ENCODE data around the gene GAS2L2. TPM values are rescaled to one million over a fixed set of nuclear protein-coding genes. Genes with fewer than 3 reads are reported as not detected.
A peak's percentile ranks its signal among the peaks of the same experiment; 100 is the strongest.

The GAS2L2 gene
- total and polyA plus RNA-seq, 2 experiments from 2014 or later = not detected

- DNase-seq (ENCODE audit: low spot score) = no peak
- Histone ChIP-seq H3K9me2 (replicated peaks; ENCODE audit: insufficient read depth) (no peaks in the 10 kb centered on the region), H3K79me2 (no peaks in the 10 kb centered on the region), H2AFZ (no peak overlapping the region), H3K4me2 (no peak overlapping the region), H4K20me1 (ENCODE audit: insufficient read depth, poor library complexity, severe bottlenecking) (no peaks in the 10 kb centered on the region), H3K36me3 (replicated peaks; ENCODE audit: insufficient read depth, low read depth) (no peaks in the 10 kb centered on the region), H3K4me3 (no peak overlapping the region), H3K4me1 (ENCODE audit: insufficient read depth) (peaks cover 13% of the 10 kb centered on the region), H3K9me3 (ENCODE audit: low read depth) (no peaks in the 10 kb centered on the region), H3K27me3 (no peaks in the 10 kb centered on the region), H3K27ac (no peak overlapping the region)
- TF ChIP-seq EZH2 (IDR thresholded peaks at IDR 0.05; ENCODE audit: borderline replicate concordance) = no peak
- TF ChIP-seq CTCF (IDR thresholded peaks at IDR 0.05; ENCODE audit: poor library complexity) = no peak
- no peak for TF ChIP-seq EZH2phosphoT487 (IDR thresholded peaks at IDR 0.05; ENCODE audit: low read depth, severe bottlenecking, unreplicated experiment)
- 97% methylated on average over 21 of the region's 24 CpGs for WGBS (ENCODE audit: low lambda C conversion rate, missing lambda C conversion rate)
These were observed 13.4 kb upstream of the GAS2L2 start for GRCh38 chr17:35766489-35766877.

- no peak for DNase-seq (ENCODE audit: low spot score)
- no peaks in the 10 kb centered on the region for H3K36me3 ChIP-seq (replicated peaks; ENCODE audit: insufficient read depth, low read depth)
- no peaks in the 10 kb centered on the region for H3K27me3 ChIP-seq
- peaks cover 13% of the 10 kb centered on the region for H3K4me1 ChIP-seq (ENCODE audit: insufficient read depth)
- H3K27ac ChIP-seq = no peak overlapping the region
- H3K9me2 ChIP-seq (replicated peaks; ENCODE audit: insufficient read depth) = no peaks in the 10 kb centered on the region
- TF ChIP-seq EZH2phosphoT487 (IDR thresholded peaks at IDR 0.05; ENCODE audit: low read depth, severe bottlenecking, unreplicated experiment) (no peak), CTCF (IDR thresholded peaks at IDR 0.05; ENCODE audit: poor library complexity) (no peak), EZH2 (IDR thresholded peaks at IDR 0.05; ENCODE audit: borderline replicate concordance) (no peak)
- H4K20me1 ChIP-seq (ENCODE audit: insufficient read depth, poor library complexity, severe bottlenecking) = no peaks in the 10 kb centered on the region
- H3K79me2 ChIP-seq = no peaks in the 10 kb centered on the region
- H3K9me3 ChIP-seq (ENCODE audit: low read depth) = no peaks in the 10 kb centered on the region
- 73% methylated on average over 8 of the region's 8 CpGs for WGBS (ENCODE audit: low lambda C conversion rate, missing lambda C conversion rate)
- H3K4me3 ChIP-seq = no peak overlapping the region
- H3K4me2 ChIP-seq = no peak overlapping the region
- H2AFZ ChIP-seq = no peak overlapping the region
These were observed 12.9 kb upstream of the GAS2L2 start for GRCh38 chr17:35765756-35766488.

GRCh38 chr17:35765086-35765710, 12.2 kb upstream of the GAS2L2 start:
- Histone ChIP-seq H3K4me3 (no peak overlapping the region), H2AFZ (peak overlapping the region; percentile 95), H3K27ac (no peak overlapping the region), H3K4me1 (ENCODE audit: insufficient read depth) (peaks cover 13% of the 10 kb centered on the region), H3K9me3 (ENCODE audit: low read depth) (no peaks in the 10 kb centered on the region), H4K20me1 (ENCODE audit: insufficient read depth, poor library complexity, severe bottlenecking) (no peaks in the 10 kb centered on the region), H3K27me3 (no peaks in the 10 kb centered on the region), H3K36me3 (replicated peaks; ENCODE audit: insufficient read depth, low read depth) (no peaks in the 10 kb centered on the region), H3K4me2 (peak overlapping the region; percentile 97), H3K9me2 (replicated peaks; ENCODE audit: insufficient read depth) (no peaks in the 10 kb centered on the region), H3K79me2 (no peaks in the 10 kb centered on the region)
- no peak for TF ChIP-seq CTCF (IDR thresholded peaks at IDR 0.05; ENCODE audit: poor library complexity)
- 76% methylated on average over 11 of the region's 11 CpGs for WGBS (ENCODE audit: low lambda C conversion rate, missing lambda C conversion rate)
- no peak for DNase-seq (ENCODE audit: low spot score)

All from hepatocyte (in vitro differentiated cells).